NCI-H460 (cell line): ENCODE results near the gene LGALS14. TPM values are rescaled to one million over a fixed set of nuclear protein-coding genes. Genes with fewer than 3 reads are reported as not detected.

Source experiments
- DNase-seq: peaks from one replicate; pipeline ENCODE4 v3.0.0-alpha.2; 2016; ENCODE audit warnings: low read depth; ENCODE audit errors: extremely low read depth
- small RNA-seq, 2 experiments: library from RNA; depleted of rRNA; stranded (forward); fragments of <200 nt; gene quantifications; one replicate each; pipeline ENCODE3, GENCODE V24; 2014
- total RNA-seq: library from RNA; depleted of rRNA; stranded (reverse); fragments of >200 nt; shearing (Covaris generic); gene quantifications from 2 replicates; pipeline ENCODE4 v1.2.3, GENCODE V29; 2014; rRNA removed

Gene LGALS14
- total RNA-seq, 1 experiment from 2014 or later: not detected

DNA sequence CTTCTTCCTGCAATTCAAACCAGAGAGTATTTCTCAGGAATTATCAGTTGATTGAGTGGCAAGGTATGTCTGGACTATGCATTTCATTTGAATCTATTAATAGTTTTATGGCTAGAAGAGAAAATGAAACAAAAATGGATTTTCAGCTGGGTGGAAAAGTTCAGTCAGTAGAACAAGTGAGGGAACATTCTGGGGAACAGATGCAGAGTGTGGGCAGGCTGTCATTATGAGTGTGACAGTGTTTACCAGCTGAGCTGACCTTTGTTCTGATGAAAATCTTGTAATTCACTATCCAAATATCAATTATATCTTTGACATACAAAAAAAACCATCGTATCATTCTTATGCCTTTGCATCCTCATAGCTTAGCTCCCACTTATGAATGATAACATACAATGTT, 36.1 kb downstream of the LGALS14 start:
- DNase-seq: no peak

DNA sequence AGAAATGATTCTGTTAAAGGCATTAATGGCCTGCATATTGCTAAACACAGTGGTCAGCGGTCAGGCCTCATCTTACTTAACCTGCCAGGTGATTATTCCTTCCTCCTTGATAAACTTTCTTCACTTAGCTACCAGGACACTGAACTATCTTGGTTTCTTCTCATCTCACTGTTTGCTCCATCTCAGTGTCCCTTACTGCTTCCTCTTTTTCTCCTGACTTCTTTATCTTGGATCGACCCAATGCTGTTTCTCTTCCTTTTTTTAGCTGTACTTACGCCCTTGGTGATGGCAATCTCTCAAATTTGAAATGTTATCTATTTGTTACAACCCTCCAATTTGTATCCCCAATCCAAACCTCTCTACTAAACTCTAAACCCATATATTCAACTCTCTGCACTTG, 41.4 kb downstream of the LGALS14 start:
- DNase-seq: no peak

DNA sequence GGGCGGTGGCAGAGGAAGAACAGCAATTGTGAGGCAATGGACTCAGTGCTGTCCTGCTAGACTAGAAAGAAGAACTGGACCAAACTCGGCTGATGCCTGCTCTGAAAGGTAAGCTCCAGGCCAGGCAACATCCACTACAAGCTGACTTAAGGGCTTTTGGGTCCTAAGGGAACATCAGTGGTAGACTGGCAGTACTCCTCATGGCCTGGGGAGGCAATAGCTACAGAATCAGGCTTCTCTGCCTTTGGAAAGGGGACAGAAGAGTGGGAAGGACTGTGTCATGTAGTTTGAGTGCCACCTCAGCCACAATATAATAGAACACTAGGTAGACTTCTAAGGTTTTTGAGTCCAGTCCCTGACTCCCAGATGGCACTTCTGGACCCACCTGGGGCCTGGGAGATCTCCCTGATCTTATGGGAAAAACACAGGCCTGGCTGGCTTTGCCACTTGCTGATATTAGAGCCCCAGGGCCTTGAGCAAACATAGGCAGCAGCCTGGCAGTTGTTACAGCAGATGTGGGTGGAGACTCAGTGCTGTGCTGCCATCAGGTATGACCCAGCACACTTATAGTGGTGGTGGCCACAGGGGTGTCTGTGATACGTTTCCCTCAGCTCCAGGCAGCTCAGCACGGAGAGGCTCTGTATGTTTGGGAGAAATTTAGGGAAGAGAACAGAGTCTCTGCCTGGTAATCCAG, 42.7 kb downstream of the LGALS14 start:
- DNase-seq: no peak

DNA sequence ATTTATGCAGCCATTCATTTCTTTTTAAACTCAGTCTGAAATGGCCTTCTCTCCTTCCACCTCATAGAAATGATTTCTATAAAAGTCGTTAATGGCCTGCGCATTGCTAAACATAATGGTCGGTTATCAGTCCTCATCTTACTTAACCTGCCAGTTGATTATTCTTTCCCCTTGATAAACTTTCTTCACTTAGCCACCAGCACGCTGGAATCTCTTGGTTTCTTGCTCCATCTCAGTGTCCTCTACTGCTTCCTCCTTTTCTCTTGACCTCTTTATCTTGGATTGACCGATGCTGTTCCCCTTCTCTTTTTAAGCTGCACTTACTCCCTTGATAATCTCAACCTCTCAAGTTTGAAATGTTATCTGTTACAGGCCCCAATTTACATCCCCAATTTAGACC, 45.7 kb downstream of the LGALS14 start:
- DNase-seq: no peak

DNA sequence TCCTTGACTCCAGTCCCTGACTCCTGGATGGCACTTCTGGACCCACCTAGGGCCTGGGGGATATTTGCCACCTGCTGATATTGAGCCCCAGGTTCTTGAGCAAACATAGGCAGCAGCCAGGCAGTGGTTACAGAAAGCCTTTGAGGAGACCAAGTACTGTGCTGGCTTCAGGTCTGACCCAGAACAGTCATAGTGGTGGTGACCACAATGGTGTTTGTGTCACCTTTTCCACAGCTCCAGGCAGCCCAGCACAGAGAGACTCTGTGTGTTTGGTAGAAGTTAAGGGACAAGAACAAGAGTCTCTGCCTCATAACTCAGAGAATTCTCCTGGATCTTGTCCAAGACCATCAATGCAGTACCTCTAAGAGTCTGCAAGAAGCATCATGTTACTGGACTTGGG, 48.1 kb downstream of the LGALS14 start:
- no peak for DNase-seq

DNA sequence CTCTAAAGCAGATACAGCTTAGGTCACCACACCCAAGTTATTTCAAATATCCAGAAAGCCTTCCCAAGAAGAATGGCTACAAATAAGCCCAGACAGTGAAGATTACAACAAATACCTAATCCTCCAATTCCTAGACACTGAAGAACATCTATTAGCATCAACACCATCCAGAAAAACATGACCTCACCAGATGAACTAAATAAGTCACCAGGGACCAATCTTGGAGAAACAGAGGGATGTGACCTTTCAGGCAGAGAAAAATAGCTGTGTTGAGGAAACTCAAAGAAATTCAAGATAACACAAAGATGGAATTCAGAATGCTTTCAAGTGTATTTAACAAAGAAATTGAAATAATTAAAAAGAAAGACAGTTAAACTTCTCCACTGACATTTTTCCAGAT, 48.5 kb downstream of the LGALS14 start:
- DNase-seq: no peak

DNA sequence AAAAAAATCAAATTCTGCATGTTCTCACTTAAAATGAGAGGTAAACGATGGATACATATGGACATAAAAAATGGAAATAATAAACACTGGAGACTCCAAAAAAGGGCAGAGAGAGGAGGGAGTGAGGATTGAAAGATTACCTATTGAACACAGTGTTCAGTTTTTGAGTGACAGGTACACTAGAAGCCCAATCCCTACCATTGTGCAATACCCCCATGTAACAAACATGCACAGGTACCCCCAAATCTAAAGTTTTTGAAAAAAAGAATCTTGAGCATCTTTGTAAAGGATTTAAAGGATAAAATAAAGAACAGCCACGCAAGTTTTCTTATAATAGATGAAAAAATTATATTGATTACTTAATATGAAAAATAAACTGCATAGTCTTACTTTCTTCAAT, 50.3 kb downstream of the LGALS14 start:
- DNase-seq: no peak

DNA sequence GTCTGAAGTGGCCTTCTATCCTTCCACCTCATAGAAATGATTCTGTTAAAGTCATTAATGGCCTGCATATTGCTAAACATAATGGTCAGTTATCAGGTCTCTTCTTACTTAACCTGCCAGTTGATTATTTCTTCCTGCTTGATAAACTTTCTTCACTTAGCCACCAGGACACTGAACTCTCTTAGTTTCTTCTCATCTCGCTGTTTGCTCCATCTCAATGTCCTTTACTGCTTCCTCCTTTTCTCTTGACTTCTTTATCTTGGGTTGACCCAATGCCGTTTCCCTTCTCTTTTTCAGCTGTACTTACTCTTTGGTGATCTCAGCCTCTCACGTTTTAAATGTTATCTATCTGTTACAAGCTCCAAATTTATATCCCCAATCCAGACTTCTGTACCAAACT, 50.7 kb downstream of the LGALS14 start:
- no peak for DNase-seq

Small RNA genes within 50 kb of the gene (small RNA-seq; reads per million reads assigned to genes)
- 0 reads per million in 2 experiments for gene RPS29P27

Other genes with a start within 250 kb of the LGALS14 start
- gene TIMM50, start 223.6 kb upstream of the LGALS14 start, total RNA-seq: 75.6 and 81.7 TPM in 2 replicates
- gene DLL3, start 205.5 kb upstream of the LGALS14 start, total RNA-seq: 4.0 and 5.8 TPM in 2 replicates
- not detected in 2 replicates for gene SELENOV, start 189.3 kb upstream of the LGALS14 start, total RNA-seq
- 3.3 and 4.9 TPM in 2 replicates for gene EID2B, start 171.6 kb upstream of the LGALS14 start, total RNA-seq
- 10.7 and 12.6 TPM in 2 replicates for gene EID2, start 164.3 kb upstream of the LGALS14 start, total RNA-seq
- gene LGALS13, start 102.0 kb upstream of the LGALS14 start, total RNA-seq: not detected in 2 replicates
- not detected in 2 replicates for gene LGALS16, start 48.6 kb upstream of the LGALS14 start, total RNA-seq
- gene CLC, start 33.5 kb downstream of the LGALS14 start, total RNA-seq: not detected in 2 replicates
- not detected in 2 replicates for gene LEUTX, start 74.4 kb downstream of the LGALS14 start, total RNA-seq
- 0.98 and 1.2 TPM in 2 replicates for gene DYRK1B, start 129.7 kb downstream of the LGALS14 start, total RNA-seq
- gene FBL, start 141.9 kb downstream of the LGALS14 start, total RNA-seq: 138 and 154 TPM in 2 replicates
- 0.02 and 0.06 TPM in 2 replicates for gene FCGBP, start 230.2 kb downstream of the LGALS14 start, total RNA-seq